Measurements from ENCODE around the gene TLK2. TPM values are rescaled to one million over a fixed set of nuclear protein-coding genes. Genes with fewer than 3 reads are reported as not detected.
"Not testable (repeated sequence)": the region's sequence is repeated elsewhere in the genome, so short reads cannot be mapped to it uniquely, and the experiment has no call there.

TLK2 gene
- total RNA-seq, 2 donors from 2014 or later, result 37.0 to 42.0 TPM

DNA sequence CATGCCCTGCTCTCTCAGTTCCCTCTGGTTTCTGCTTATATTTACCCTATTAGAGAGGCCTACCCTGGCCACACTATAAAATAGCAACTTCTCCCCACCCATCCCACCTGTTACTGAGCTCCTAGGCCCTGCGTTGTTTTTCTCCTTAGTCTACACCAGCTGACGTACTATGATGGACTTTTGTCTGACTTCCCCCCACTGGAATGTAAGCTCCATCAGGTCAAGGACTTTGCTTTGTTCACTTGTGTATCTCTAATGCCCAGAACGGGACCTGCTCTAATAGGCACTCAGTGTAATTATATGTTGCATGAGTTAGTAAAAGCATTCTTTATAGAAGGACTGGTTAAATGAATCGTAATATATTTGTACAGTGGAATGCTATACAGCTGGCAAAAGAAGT, 62.4 kb downstream of the TLK2 start:
- intact Hi-C loops (cut with DNase I); DNase-seq (ENCODE audit: low spot score): not testable (repeated sequence)

DNA sequence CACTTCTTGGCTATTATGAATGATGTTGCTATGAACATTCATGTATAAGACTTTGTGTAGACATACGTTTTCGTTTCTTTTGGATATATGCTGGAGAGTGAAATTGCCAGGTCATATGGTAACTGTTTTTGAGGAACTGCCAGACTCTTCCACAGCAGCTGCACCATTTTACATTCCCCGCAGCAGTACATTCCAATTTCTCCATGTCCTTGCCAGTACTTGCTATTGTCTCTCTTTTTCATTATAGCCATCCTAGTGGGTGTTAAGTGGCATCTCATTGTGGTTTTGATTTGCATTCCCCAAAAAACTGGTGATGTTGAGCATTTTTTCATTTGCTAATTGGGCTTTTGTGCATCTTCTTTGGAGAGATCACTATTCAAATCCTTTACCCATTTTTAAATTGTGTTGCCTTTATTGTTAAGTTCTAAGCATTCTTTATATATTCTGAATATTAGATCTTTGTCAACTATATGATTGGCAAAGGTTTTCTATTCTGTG, 64.7 kb downstream of the TLK2 start:
- intact Hi-C loops (cut with DNase I); DNase-seq (ENCODE audit: low spot score): not testable (repeated sequence)

DNA sequence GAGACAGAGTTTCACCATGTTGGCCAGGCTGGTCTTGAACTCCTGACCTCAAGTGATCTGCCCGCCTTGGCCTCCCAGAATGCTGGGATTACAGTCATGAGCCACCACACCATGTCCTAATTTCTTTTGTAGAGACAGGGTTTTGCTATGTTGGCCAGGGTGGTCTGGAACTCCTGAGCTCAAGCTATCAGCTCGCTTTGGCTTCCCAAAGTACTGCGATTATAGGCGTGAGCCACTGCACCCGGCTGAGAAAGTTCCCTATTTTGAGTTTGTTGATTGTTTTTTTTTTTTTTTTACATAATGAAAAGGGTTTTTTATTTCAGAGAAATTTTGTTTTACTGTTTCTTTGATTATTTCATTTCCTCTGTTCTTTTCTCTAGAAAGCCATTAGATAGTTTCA, 67.4 kb downstream of the TLK2 start:
- DNase-seq (ENCODE audit: low spot score); intact Hi-C loops (cut with DNase I): not testable (repeated sequence)

DNA sequence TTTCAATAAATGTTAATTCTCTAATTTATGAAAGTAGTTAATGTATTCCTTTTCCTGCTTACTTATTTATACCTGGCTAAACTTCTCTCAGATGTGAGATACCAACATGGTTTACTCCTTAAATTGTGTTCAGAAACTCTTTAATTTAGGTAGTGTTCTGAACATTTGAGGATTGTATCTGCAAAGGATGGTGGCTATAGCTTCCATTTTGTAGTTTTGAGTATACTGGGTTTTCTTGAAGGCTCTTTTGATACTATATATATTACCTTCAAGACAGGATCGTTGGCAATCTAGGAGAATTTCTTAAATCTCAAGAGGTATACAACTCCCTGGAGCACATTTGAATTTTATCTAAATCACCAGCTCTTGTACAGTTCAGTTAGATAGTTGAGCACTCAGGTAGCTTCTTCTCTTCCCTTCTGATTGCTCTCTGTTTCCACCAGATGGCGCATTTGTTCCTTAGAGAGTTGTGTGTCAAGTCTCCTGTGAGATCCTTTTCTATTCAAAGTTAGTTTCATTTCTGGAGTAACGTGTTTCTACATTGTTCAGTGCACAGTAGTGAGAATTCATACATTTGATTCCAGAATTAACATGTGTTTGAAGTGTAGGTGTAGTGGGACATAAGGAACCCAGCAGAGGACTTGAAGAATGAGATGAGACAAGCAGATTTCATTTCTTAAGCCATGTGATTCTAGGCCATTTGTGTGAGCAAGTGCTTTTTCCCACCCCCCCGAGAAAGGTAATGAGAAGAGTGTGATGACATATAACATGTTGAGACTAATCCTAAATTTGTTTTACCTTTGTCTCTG, 74.4 kb downstream of the TLK2 start:
- DNase-seq (ENCODE audit: low spot score); intact Hi-C loops (cut with DNase I): not testable (repeated sequence)

DNA sequence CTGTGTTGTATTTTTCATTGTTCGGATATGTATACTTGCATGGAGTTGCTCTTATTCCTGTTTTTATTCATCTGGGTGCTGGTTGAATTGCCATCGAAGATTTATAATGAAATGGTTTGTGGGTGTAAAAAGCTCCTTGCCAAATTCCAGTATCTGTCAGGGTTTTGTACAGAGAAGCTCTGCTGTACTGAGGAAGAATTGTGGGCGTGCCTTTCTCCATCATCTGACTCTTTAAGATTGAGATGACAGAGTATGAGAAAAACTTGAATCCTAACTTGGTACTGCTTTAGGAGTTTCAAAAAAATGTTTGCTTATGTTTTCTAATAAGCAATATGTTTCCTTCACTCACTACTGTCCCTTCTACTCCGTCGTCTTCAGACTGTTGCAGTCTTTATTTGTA, 78.9 kb downstream of the TLK2 start:
- DNase-seq (ENCODE audit: low spot score); intact Hi-C loops (cut with DNase I): not testable (repeated sequence)

DNA sequence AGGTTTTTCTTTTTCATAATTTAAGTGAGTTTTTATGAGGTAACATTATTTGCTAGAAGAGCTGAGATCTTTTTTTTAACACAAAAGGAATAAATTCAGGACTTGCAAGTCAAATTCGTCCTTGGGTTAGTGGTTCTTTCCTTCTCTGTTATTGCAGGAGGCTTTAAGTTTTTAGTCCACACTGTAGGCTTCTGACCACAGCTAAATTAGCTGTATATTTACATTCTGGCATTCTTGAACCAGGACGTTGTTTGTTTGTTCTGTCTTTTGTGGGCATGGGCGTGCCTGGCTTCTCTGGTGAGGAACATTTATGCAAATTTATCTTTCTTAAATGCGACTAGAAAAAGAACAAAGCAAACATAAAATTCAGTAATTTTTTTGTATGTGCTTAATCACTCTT, 80.3 kb downstream of the TLK2 start:
- intact Hi-C loops (cut with DNase I); DNase-seq (ENCODE audit: low spot score): not testable (repeated sequence)

DNA sequence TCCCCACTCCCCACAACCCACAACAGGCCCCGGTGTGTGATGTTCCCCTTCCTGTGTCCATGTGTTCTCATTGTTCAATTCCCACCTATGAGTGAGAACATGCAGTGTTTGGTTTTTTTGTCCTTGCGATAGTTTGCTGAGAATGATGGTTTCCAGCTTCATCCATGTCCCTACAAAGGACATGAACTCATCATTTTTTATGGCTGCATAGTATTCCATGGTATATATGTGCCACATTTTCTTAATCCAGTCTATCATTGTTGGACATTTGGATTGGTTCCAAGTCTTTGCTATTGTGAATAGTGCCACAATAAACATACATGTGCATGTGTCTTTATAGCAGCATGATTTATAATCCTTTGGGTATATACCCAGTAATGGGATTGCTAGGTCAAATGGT, 82.3 kb downstream of the TLK2 start:
- intact Hi-C loops (cut with DNase I); DNase-seq (ENCODE audit: low spot score): not testable (repeated sequence)

DNA sequence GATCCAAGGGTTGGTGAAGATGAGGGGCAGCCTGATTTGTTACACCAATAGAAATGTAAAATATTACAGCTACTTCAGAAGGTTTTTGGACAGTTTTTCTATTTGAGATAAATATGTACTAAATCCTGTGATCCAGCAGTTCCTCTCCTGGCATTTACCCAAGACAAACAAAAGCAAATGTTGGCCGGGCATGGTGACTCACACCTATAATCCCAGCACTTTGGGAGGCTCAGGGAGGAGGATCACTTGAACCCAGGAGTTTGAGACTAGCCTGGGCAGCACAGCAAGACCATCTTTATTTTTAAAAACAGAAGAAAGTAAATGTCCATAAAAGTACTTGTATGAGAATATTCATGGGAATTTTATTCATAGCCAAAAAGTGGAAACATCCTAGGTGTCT, 84.0 kb downstream of the TLK2 start:
- DNase-seq (ENCODE audit: low spot score), result no peak
- intact Hi-C loops (cut with DNase I), result no loop called here

DNA sequence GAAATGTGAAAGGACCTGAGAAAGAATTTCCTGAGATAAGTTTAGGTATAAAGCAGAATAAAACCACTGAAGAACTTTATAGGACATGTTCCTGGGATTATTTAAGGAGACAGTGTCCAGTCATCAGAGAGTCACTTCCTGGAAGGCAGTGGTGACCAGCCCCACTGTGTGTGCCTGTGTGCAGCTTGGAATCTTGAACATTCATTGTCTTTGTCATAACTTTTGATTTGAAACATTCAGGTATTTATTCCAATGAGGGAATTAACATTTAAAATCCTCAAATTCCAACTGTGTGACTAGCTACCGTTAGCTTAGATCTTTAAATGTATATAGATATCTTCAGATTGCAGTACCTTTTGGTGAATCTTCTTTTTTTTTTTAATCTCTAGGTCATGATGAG, 87.2 kb downstream of the TLK2 start:
- intact Hi-C loops (cut with DNase I), result no loop called here

DNA sequence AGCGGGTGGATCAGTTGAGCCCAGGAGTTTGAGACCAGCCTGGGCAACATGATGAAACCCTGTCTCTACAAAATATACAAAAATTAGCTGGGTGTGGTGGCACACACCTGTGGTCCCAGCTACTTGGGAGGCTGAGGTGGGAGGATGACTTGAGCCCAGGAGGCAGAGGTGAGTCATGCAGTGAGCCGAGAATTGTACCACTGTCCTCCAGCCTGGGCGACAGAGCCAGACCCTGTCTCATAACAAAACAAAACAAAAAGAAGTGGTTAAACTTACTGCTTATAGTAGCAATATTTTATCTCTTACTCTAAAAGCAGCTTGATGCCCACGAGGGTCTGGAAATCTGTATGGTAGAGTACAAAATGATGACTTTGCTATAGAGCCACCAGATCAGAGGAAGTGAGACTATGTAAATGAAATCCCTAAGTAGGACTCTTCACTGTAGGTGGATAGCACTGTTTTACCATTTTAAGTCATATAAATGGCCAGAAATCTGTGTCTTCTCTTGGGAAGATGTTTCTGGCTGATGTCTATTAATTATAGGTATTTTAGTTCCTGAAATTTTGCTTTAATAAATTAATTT, 88.5 kb downstream of the TLK2 start:
- no peak for DNase-seq (ENCODE audit: low spot score)
- intact Hi-C loops (cut with DNase I), result no loop called here

More for the DNA sequence above, 87.2 kb downstream of the TLK2 start:
- DNase-seq (ENCODE audit: low spot score), result no peak

DNA sequence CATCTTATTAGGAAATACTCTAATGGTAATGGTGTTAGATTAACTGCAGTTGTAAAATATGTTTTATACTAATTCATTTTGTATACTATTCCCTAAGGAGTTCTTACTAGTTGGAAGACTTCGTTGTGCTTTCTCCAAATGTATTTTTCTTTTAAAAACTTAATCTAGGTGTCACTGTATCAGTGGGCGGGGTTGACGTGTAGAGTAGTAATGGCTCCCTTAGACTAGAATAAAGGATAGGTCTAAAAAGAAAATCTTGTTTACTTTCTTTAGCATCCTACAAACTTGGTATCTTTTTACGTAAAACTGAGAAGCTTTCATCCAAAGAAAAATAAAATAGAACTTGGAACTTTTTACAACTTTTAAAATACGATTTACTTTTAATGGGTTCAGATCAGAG, 93.9 kb downstream of the TLK2 start:
- DNase-seq (ENCODE audit: low spot score), result no peak
- intact Hi-C loops (cut with DNase I), result no loop called here

DNA sequence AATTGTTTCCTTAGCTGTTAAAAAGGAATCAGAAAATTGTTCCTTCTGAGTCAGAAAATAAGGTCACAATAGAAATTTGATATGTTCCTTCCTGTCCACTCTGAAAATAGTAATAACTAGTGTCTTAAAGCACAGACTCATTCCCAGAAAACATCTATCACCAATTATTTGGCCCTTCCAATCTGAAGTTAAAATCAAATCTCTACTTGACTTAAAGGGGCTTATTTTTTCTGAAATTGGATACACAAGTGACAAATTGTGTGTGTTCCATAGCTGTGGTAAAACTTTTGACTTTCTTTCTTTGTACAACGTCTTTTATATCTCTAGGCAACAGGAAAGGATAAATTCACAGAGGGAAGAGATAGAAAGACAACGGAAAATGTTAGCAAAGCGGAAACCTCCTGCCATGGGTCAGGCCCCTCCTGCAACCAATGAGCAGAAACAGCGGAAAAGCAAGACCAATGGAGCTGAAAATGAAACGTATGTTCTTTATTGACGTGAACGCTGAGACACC, 94.3 kb downstream of the TLK2 start:
- no peak for DNase-seq (ENCODE audit: low spot score)
- intact Hi-C loops (cut with DNase I), result no loop called here

DNA sequence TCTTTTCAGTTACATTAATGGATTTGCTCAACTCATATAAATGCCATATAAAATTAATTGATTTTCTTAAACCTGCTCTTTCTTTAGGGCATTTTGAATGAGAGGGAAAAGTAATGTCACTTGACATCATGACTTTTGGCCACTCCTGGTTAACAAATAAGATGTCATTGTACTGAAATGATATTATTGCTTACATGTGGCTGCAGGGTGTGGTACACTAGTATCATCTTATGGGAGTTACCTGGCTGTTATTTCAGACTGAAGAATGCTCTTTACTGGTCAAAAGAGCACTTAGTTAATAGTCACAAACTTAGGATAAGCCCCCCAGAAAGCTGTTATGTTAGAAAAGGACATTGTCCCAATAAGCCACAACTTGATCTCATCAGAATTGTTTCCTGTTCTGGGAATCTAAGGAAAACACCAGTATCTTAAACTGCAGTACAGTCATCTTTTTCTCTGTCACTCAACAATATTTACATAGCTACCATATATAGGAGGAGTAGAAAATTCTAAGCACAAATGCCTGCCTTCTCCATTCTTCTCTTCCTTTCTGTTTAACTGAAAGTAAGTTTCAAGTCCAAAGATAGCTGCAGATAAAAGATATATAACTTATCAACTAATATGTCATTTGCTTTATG, 95.0 kb downstream of the TLK2 start:
- intact Hi-C loops (cut with DNase I), result no loop called here
- no peak for DNase-seq (ENCODE audit: low spot score)

DNA sequence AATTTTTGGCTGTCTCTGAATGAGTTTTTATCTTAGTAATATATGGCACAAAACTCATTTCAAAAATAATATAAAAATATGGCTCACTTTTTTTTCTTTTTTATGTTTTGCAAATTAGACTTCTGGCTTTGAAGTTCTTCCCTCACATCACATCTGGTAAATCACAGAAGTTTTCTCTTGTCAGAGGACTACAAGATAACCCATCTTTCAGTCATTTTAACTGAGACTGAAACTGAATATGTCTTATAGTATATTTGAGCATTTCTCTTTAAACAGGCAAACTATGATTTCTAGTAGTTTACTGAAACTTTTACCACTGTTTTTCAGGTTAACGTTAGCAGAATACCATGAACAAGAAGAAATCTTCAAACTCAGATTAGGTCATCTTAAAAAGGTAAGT, 97.8 kb downstream of the TLK2 start:
- intact Hi-C loops (cut with DNase I), result no loop called here

DNA sequence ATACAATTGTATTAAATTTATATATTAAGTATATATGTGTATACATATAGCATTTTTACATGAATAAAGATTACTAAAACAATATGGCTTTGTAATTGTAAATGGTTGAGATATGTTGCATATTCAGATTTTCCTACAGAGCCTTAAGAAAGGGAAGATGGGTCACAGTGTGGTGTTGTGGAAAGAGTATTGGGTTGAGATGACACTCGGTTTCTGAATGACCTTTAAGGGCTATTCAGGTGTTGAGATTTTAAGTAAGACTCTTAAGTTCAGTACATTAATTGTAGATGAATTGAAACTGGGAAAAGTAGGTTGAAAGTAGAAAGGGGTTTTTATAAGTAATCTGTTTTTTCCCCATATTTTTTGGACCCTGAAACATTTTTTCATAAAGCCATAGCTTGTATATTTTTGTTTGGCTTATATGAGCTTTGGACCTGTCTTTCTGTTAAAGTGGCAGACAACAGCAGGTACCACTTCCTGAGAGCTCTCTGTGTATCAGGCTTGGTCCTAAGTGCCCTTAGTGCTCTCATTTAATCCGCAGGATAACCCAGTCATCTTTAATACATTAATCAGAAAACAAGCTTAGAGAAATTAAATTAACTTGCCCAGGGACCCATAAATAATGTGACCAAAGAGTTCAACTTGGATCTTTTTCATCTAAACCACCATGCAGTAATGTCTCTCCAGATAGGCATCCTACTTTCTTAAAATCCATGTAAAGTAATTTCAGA, 100.3 kb downstream of the TLK2 start:
- DNase-seq (ENCODE audit: low spot score), result no peak
- intact Hi-C loops (cut with DNase I), result no loop called here

More for the DNA sequence above, 97.8 kb downstream of the TLK2 start:
- DNase-seq (ENCODE audit: low spot score), result no peak

DNA sequence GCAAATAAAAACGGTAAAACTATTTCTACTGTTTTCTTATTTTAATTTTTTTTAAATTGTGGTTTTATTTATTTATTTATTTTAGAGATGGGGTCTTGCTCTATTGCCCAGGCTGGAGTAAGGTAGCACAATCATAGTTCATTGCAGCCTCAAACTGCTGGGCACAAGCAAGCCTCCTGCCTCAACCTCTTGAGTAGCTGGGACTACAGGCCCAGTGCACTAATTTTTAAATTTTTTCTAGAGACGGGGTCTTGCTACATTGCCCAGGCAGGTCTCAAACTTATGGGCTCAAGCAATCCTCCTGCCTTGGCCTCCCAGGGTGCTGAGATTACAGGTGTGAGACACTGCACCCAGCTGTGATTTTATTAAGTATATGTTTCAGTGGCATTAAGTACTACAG, 102.3 kb downstream of the TLK2 start:
- intact Hi-C loops (cut with DNase I), result no loop called here
- no peak for DNase-seq (ENCODE audit: low spot score)

DNA sequence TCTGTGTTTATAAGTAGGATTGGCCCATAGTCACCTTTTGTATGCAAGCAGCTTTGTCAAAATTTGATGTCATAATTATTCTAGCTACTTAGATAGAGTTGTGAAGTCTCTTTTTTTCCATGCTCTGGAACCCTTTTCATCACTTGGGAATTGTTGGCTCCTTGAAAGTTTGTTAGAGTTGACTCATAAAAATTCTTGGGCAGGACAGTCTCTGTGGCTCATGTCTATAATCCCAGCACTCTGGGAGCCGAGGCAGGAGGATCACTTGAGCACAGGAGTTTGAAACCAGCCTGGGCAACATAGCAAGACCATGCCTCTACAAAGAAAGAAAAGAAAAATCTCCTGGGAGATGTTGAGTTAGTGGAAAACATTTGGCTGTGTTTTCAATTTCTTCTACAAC, 103.1 kb downstream of the TLK2 start:
- intact Hi-C loops (cut with DNase I), result no loop called here
- no peak for DNase-seq (ENCODE audit: low spot score)

DNA sequence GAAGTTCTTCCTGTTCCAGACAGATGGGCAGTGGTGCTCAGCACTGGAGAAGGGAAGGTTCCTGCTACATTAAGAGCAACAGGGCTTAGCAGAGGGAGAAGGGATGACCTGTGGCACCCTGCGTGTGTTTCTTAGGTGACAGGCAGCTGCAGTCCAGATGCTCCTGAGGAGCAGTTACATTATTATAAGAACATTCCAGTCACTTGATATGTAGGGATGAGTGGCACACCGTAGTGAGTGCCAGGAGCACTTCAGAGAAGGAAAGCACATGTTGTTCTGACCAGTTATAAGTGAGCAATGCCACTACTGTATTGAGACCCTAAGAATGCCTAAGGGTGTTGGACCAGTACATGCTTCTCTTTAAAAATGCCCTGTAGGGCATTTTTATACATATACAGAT, 108.9 kb downstream of the TLK2 start:
- intact Hi-C loops (cut with DNase I), result no loop called here
- no peak for DNase-seq (ENCODE audit: low spot score)

DNA sequence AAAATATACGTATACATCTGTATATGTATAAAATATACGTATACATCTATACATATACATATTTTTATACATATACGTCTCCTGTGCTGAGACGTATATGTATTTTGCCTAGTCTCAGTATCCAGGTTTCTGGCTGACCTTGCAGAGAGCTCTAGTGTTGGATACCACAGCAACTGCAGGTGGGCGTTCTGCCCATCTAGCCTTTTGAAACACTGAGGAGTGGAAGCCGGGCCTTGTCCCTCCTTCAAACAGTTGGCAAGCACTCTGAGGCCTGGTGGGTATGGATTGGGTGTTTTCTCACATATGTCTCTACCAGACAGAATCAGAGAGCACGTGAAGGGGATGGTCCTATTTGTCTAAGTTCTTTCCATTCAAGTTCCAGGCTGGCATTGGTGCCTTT, 109.5 kb downstream of the TLK2 start:
- no peak for DNase-seq (ENCODE audit: low spot score)
- intact Hi-C loops (cut with DNase I), result no loop called here

DNA sequence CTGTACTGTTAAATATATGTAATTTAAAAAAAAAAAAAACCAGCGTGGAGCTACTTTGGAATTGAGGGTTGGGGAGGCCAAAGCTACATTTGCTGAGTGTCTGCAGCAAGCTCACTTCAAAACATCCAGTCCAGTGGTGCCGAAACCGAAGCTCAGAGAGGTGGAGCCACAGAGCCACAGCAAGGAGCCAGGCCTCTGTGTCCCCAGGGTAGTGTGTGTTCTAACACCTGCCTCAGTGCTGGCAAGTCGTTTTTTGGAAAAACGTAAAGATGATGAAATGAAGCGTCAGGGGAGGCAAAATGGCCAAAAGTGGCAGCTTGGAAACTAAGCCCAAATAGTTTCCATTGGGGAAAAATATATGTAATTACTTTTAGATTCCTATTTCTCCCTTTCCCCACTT, 112.7 kb downstream of the TLK2 start:
- intact Hi-C loops (cut with DNase I), result no loop called here

More for the DNA sequence above, 112.7 kb downstream of the TLK2 start:
- no peak for DNase-seq (ENCODE audit: low spot score)
